ENCODE results near the gene LIPN.

LIPN gene, protein sequence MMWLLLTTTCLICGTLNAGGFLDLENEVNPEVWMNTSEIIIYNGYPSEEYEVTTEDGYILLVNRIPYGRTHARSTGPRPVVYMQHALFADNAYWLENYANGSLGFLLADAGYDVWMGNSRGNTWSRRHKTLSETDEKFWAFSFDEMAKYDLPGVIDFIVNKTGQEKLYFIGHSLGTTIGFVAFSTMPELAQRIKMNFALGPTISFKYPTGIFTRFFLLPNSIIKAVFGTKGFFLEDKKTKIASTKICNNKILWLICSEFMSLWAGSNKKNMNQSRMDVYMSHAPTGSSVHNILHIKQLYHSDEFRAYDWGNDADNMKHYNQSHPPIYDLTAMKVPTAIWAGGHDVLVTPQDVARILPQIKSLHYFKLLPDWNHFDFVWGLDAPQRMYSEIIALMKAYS

DNA sequence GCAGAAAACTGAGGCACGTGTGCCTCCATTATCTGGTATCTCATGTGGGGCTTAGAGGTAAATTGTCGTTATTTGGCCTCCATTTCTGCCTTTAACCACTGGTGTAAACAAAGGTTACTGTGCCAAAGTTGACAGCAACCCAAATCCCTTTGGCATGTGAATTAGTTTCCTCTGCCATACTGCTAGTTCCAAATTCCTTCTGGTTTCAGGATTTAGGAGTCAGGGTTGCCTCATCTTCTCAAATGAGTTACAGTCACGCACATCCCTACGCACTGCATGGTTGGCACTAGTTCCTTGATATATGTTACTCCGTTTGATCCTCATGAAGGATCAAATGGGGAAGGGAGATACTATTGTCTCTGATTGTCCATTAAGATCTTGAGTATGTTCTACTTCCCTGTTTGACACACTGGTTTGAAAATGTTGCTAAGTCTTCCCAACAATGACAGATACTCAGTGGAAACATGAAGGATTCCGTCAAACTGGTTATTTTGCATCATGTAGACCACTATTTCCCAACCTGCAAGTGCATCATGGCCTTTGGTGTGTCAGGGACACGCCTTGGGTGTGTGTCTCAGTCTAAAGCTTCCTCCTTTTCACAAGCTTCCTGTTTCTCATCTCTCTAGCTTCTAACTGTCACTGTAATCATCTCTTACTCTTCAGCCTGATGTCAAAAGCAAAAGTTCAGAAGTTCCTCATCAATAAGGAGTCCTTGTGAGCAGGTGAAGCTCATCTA is at the start of gene LIPN:
LIPN (plus strand) TSS at position 655 of the 736 bp plus-strand sequence. CDS start 1,386 bp downstream, outside the sequence.
- no peak within 1 kb of the TSS for H3K9ac ChIP-seq
- no peak within 1 kb of the TSS for H2AFZ ChIP-seq
- H3K9me3 ChIP-seq (ENCODE audit: control insufficient read depth, low read length): no peaks in the 10 kb centered on the region
- H3K79me2 ChIP-seq: no peaks in the 10 kb centered on the region
- TF ChIP-seq, protein P1, sequence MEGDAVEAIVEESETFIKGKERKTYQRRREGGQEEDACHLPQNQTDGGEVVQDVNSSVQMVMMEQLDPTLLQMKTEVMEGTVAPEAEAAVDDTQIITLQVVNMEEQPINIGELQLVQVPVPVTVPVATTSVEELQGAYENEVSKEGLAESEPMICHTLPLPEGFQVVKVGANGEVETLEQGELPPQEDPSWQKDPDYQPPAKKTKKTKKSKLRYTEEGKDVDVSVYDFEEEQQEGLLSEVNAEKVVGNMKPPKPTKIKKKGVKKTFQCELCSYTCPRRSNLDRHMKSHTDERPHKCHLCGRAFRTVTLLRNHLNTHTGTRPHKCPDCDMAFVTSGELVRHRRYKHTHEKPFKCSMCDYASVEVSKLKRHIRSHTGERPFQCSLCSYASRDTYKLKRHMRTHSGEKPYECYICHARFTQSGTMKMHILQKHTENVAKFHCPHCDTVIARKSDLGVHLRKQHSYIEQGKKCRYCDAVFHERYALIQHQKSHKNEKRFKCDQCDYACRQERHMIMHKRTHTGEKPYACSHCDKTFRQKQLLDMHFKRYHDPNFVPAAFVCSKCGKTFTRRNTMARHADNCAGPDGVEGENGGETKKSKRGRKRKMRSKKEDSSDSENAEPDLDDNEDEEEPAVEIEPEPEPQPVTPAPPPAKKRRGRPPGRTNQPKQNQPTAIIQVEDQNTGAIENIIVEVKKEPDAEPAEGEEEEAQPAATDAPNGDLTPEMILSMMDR (IDR thresholded peaks at IDR 0.05): no peak
- H3K27ac ChIP-seq: no peak within 1 kb of the TSS
- H3K36me3 ChIP-seq (ENCODE audit: control insufficient read depth, insufficient read depth, low read length): no peaks in the 10 kb centered on the region
- no peak within 1 kb of the TSS for H3K4me2 ChIP-seq (ENCODE audit: low read length)
- H3K4me3 ChIP-seq (ENCODE audit: low read depth, low read length): no peak within 1 kb of the TSS
- no peaks in the 10 kb centered on the region for H3K4me1 ChIP-seq
- H3K27me3 ChIP-seq (ENCODE audit: control insufficient read depth, insufficient read depth, low read length): no peaks in the 10 kb centered on the region

DNA sequence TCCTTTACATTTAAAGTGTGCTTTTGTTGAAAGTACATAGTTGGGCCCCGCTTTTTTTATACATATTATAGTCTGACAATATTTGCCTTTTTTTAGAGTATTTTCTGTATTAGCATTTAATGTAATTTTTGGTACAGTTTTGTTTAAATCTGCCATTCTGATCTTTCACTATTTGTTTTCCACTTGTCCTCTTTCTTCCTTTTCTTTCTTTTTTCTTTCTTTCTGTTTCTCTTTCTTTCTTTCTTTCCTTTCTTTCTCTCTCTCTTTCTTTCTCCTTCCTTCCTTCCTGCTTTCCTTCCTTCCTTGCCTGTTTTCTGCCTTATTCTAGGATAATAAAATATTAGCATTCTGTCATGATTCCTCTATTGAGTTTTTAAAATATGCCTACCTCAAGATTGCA is 44.3 kb upstream of the LIPN start:
- Histone ChIP-seq H3K27me3 (ENCODE audit: control insufficient read depth, insufficient read depth, low read length) (no peaks in the 10 kb centered on the region), H3K36me3 (ENCODE audit: control insufficient read depth, insufficient read depth, low read length) (no peaks in the 10 kb centered on the region), H3K4me2 (ENCODE audit: low read length) (no peak overlapping the region), H3K27ac (no peak overlapping the region), H2AFZ (no peak overlapping the region), H3K9ac (no peak overlapping the region), H3K4me1 (no peaks in the 10 kb centered on the region), H3K4me3 (ENCODE audit: low read depth, low read length) (no peak overlapping the region), H3K79me2 (no peaks in the 10 kb centered on the region), H3K9me3 (ENCODE audit: control insufficient read depth, low read length) (no peaks in the 10 kb centered on the region)
- TF ChIP-seq, protein P1 (IDR thresholded peaks at IDR 0.05): no peak

DNA sequence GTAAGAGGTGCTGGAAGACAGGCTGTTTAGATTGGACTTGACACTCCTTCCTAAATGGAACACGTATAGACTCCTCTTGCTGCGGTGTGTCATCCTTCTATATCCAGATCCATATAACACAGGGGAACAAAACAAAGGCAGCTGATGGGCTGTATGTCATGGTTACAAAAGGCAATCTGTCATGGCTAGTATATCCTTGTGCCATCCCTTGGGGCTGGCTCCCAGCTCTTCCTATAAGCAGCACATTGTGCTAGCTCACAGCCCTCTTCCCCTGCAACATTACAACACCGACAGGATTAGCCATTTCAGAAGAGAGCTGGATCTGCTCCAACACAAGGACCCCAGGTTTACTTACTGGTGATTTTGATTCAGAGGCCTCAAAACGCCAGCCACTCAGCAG is 38.4 kb upstream of the LIPN start:
- Histone ChIP-seq H2AFZ (no peak overlapping the region), H3K79me2 (no peaks in the 10 kb centered on the region), H3K27me3 (ENCODE audit: control insufficient read depth, insufficient read depth, low read length) (no peaks in the 10 kb centered on the region), H3K36me3 (ENCODE audit: control insufficient read depth, insufficient read depth, low read length) (no peaks in the 10 kb centered on the region), H3K4me3 (ENCODE audit: low read depth, low read length) (no peak overlapping the region), H3K4me1 (no peaks in the 10 kb centered on the region), H3K9ac (no peak overlapping the region), H3K4me2 (ENCODE audit: low read length) (no peak overlapping the region), H3K27ac (no peak overlapping the region), H3K9me3 (ENCODE audit: control insufficient read depth, low read length) (no peaks in the 10 kb centered on the region)
- TF ChIP-seq, protein P1 (IDR thresholded peaks at IDR 0.05): no peak

DNA sequence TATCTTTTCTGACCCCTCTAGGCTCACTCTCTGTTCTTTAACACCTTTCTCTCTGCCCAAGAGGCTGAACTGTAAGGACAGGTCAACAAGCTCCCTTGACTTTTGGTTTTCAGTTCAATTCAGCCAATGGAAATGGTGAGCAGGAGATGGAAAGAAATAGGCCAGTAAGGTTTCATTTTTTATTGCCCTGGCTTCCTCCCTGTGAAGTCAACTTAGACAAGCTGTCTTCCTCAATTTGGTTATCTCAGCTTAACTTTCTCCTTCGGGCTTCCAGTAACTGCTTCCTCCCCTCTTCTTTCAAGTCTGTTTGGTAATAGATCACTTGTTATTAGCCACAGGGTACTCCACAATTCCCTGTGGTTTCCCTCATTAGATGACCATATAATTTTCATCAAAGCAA is 34.0 kb upstream of the LIPN start:
- Histone ChIP-seq H2AFZ (no peak overlapping the region), H3K9me3 (ENCODE audit: control insufficient read depth, low read length) (no peaks in the 10 kb centered on the region), H3K4me1 (no peaks in the 10 kb centered on the region), H3K27me3 (ENCODE audit: control insufficient read depth, insufficient read depth, low read length) (no peaks in the 10 kb centered on the region), H3K4me2 (ENCODE audit: low read length) (no peak overlapping the region), H3K36me3 (ENCODE audit: control insufficient read depth, insufficient read depth, low read length) (no peaks in the 10 kb centered on the region), H3K4me3 (ENCODE audit: low read depth, low read length) (no peak overlapping the region), H3K9ac (no peak overlapping the region), H3K27ac (no peak overlapping the region), H3K79me2 (no peaks in the 10 kb centered on the region)
- TF ChIP-seq, protein P1 (IDR thresholded peaks at IDR 0.05): no peak
